Activated T-helper 1 cell treated with anti-CD3 and anti-CD28 coated beads, Interleukin-2, amount 50 U/mL, for 16 hours (primary cell): ENCODE data around the gene ITGA4.

ENCODE experiments used
- DNase-seq, 2 donors: peaks; one replicate each; pipeline ENCODE4 v3.0.0-alpha.2; 2020; ENCODE audit warnings: low read depth in 1 of 2, low spot score in 1 of 2

Gene ITGA4

GRCh38 chr2:181499231-181499630 lies 42.0 kb downstream of the ITGA4 start:
- DNase-seq = no peak

GRCh38 chr2:181500201-181500600 lies 43.0 kb downstream of the ITGA4 start:
- no peak for DNase-seq

GRCh38 chr2:181515719-181516118 lies 58.5 kb downstream of the ITGA4 start:
- DNase-seq = no peak

- DNase-seq = no peak
Measured at GRCh38 chr2:181516992-181517391, 59.8 kb downstream of the ITGA4 start.

- no peak for DNase-seq
Measured at GRCh38 chr2:181517685-181518301, 60.6 kb downstream of the ITGA4 start.

GRCh38 chr2:181520253-181520652 lies 63.1 kb downstream of the ITGA4 start:
- DNase-seq = no peak

- no peak for DNase-seq
Measured at GRCh38 chr2:181523756-181524155, 66.6 kb downstream of the ITGA4 start.

- DNase-seq = no peak
Measured at GRCh38 chr2:181526014-181526413, 68.8 kb downstream of the ITGA4 start.

- no peak for DNase-seq
Measured at GRCh38 chr2:181527058-181527457, 69.9 kb downstream of the ITGA4 start.

- DNase-seq = no peak
Measured at GRCh38 chr2:181528441-181528840, 71.3 kb downstream of the ITGA4 start.

- no peak for DNase-seq
Measured at GRCh38 chr2:181536730-181537129, 79.5 kb downstream of the ITGA4 start.

GRCh38 chr2:181540421-181540820 lies 83.2 kb downstream of the ITGA4 start:
- DNase-seq = no peak

- DNase-seq = no peak
Measured at GRCh38 chr2:181542170-181542569, 85.0 kb downstream of the ITGA4 start.

- DNase-seq = no peak
Measured at GRCh38 chr2:181546086-181546485, 88.9 kb downstream of the ITGA4 start.

- no peak for DNase-seq
Measured at GRCh38 chr2:181552808-181553207, 95.6 kb downstream of the ITGA4 start.

GRCh38 chr2:181553244-181553643 lies 96.1 kb downstream of the ITGA4 start:
- no peak for DNase-seq

GRCh38 chr2:181554061-181554830 lies 97.1 kb downstream of the ITGA4 start:
- no peak for DNase-seq

GRCh38 chr2:181558371-181558770 lies 101.2 kb downstream of the ITGA4 start:
- DNase-seq = no peak

GRCh38 chr2:181563101-181563692 lies 106.0 kb downstream of the ITGA4 start:
- no peak for DNase-seq

- DNase-seq = no peak
Measured at GRCh38 chr2:181566334-181567032, 109.3 kb downstream of the ITGA4 start.

- DNase-seq = no peak
Measured at GRCh38 chr2:181570059-181570458, 112.9 kb downstream of the ITGA4 start.
